ENCODE results near the gene SRPRB. TPM values are rescaled to one million over a fixed set of nuclear protein-coding genes. Genes with fewer than 3 reads are reported as not detected.
A peak's percentile ranks its signal among the peaks of the same experiment; 100 is the strongest.

SRPRB gene
- total and polyA plus RNA-seq, 9 of the 15 experiments (the other 6 are each of a cell fraction or from before 2014, with no cell fraction given): 29.5 to 66.0 (median 41.4) TPM

DNA sequence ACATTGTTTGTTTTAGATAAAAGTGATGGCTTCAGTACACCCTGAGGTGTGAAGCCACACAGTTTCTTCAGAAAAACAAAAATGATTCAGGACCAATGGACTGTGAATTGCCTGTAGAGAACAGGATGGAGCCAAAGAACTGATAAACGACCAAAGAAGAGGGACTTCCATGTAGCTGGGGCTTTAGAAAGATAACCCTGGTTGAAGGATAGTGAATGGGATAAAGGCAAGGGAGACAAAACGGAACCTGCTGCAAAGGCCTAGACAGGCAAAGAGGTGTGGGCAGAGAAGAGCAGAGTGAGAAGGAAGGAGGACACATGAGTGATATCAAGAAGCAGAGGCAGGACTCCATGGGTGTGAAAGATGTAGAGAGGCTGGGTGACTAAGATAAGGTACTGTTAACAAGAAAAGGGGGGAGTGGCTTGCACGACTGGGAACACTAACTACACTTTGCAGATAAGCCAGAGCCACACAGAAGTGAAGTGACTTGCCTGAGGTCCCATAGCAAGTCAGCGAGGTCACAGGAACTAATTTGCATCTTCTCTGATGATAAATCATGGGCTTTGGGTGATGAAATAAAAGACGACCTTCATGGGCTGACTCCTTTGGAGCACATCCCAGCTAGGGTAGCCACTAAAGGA, 45.8 kb downstream of the SRPRB start (continued):
- TF ChIP-seq, protein P1, sequence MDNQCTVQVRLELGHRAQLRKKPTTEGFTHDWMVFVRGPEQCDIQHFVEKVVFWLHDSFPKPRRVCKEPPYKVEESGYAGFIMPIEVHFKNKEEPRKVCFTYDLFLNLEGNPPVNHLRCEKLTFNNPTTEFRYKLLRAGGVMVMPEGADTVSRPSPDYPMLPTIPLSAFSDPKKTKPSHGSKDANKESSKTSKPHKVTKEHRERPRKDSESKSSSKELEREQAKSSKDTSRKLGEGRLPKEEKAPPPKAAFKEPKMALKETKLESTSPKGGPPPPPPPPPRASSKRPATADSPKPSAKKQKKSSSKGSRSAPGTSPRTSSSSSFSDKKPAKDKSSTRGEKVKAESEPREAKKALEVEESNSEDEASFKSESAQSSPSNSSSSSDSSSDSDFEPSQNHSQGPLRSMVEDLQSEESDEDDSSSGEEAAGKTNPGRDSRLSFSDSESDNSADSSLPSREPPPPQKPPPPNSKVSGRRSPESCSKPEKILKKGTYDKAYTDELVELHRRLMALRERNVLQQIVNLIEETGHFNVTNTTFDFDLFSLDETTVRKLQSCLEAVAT (IDR thresholded peaks at IDR 0.05): peak; percentile 62 to 87; a peak in 3 of 4 replicates
- TF ChIP-seq, protein P2, sequence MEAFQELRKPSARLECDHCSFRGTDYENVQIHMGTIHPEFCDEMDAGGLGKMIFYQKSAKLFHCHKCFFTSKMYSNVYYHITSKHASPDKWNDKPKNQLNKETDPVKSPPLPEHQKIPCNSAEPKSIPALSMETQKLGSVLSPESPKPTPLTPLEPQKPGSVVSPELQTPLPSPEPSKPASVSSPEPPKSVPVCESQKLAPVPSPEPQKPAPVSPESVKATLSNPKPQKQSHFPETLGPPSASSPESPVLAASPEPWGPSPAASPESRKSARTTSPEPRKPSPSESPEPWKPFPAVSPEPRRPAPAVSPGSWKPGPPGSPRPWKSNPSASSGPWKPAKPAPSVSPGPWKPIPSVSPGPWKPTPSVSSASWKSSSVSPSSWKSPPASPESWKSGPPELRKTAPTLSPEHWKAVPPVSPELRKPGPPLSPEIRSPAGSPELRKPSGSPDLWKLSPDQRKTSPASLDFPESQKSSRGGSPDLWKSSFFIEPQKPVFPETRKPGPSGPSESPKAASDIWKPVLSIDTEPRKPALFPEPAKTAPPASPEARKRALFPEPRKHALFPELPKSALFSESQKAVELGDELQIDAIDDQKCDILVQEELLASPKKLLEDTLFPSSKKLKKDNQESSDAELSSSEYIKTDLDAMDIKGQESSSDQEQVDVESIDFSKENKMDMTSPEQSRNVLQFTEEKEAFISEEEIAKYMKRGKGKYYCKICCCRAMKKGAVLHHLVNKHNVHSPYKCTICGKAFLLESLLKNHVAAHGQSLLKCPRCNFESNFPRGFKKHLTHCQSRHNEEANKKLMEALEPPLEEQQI (IDR thresholded peaks at IDR 0.05): no peak
- TF ChIP-seq ERF (CRISPR knock-in tag; IDR thresholded peaks at IDR 0.05) (no peak), ASH1L (IDR thresholded peaks at IDR 0.05; ENCODE audit: borderline replicate concordance, low read depth, partially characterized antibody) (peak; percentile 10), PTTG1 (tag; IDR thresholded peaks at IDR 0.05; ENCODE audit: low read depth) (0 out of 2 replicates have a peak, but pooled peaks have one; percentile 34), ZNF354B (CRISPR knock-in tag; IDR thresholded peaks at IDR 0.05) (no peak), BACH1 (tag; IDR thresholded peaks at IDR 0.05) (0 out of 2 replicates have a peak, but pooled peaks have one; percentile 23), ZNF274 (IDR thresholded peaks at IDR 0.05; ENCODE audit: borderline replicate concordance, low read depth, low read length) (no peak), CREB1 (IDR thresholded peaks at IDR 0.05) (no peak; the same call in 1 of the 2 replicates), CREB1 (CRISPR knock-in tag; IDR thresholded peaks at IDR 0.05) (peak; percentile 31; the same call in 1 of the 2 replicates), ZZZ3 (IDR thresholded peaks at IDR 0.05) (no peak), TEAD1 (CRISPR knock-in tag; IDR thresholded peaks at IDR 0.05) (no peak), NR3C1 (CRISPR knock-in tag; IDR thresholded peaks at IDR 0.05) (no peak), EZH2 (IDR thresholded peaks at IDR 0.05; ENCODE audit: borderline replicate concordance, low read depth, low read length) (no peak), L3MBTL2 (IDR thresholded peaks at IDR 0.05) (peak; percentile 84), HMG20B (CRISPR knock-in tag; IDR thresholded peaks at IDR 0.05) (no peak)
- TF ChIP-seq, protein P3, sequence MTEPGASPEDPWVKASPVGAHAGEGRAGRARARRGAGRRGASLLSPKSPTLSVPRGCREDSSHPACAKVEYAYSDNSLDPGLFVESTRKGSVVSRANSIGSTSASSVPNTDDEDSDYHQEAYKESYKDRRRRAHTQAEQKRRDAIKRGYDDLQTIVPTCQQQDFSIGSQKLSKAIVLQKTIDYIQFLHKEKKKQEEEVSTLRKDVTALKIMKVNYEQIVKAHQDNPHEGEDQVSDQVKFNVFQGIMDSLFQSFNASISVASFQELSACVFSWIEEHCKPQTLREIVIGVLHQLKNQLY (CRISPR knock-in tag; conservative IDR thresholded peaks at IDR 0.05): no peak
- TF ChIP-seq, protein P4, sequence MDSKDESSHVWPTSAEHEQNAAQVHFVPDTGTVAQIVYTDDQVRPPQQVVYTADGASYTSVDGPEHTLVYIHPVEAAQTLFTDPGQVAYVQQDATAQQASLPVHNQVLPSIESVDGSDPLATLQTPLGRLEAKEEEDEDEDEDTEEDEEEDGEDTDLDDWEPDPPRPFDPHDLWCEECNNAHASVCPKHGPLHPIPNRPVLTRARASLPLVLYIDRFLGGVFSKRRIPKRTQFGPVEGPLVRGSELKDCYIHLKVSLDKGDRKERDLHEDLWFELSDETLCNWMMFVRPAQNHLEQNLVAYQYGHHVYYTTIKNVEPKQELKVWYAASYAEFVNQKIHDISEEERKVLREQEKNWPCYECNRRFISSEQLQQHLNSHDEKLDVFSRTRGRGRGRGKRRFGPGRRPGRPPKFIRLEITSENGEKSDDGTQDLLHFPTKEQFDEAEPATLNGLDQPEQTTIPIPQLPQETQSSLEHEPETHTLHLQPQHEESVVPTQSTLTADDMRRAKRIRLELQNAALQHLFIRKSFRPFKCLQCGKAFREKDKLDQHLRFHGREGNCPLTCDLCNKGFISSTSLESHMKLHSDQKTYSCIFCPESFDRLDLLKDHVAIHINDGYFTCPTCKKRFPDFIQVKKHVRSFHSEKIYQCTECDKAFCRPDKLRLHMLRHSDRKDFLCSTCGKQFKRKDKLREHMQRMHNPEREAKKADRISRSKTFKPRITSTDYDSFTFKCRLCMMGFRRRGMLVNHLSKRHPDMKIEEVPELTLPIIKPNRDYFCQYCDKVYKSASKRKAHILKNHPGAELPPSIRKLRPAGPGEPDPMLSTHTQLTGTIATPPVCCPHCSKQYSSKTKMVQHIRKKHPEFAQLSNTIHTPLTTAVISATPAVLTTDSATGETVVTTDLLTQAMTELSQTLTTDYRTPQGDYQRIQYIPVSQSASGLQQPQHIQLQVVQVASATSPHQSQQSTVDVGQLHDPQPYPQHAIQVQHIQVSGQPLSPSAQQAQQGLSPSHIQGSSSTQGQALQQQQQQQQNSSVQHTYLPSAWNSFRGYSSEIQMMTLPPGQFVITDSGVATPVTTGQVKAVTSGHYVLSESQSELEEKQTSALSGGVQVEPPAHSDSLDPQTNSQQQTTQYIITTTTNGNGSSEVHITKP (IDR thresholded peaks at IDR 0.05; ENCODE audit: partially characterized antibody): peak; percentile 35
